Hematopoietic multipotent progenitor cell treated with erythropoietin and hydrocortisone succinate and interleukin-3 and kit ligand, for 6 days (in vitro differentiated cells): ENCODE data around the gene SOCS6.
"Not testable (repeated sequence)": the region's sequence is repeated elsewhere in the genome, so short reads cannot be mapped to it uniquely, and the experiment has no call there.

Experiments used
- DNase-seq: peaks from one replicate; pipeline ENCODE4 v3.0.0-alpha.2; 2015

Gene SOCS6

GRCh38 chr18:70288851-70289328 is at the start of gene SOCS6:
Gene SOCS6, plus strand, starts transcription at chr18:70289045. Its CDS starts 35,624 bp downstream, at chr18:70324669.
- peak; percentile 73 for DNase-seq

GRCh38 chr18:70243131-70243929 is 45.5 kb upstream of the SOCS6 start:
- no peak for DNase-seq

- peak; percentile 43 for DNase-seq
These were observed 42.8 kb upstream of the SOCS6 start for GRCh38 chr18:70246061-70246466.

GRCh38 chr18:70249118-70249517 is 39.7 kb upstream of the SOCS6 start:
- DNase-seq, result no peak

GRCh38 chr18:70249861-70250260 is 39.0 kb upstream of the SOCS6 start:
- not testable (repeated sequence) for DNase-seq

GRCh38 chr18:70250781-70251180 is 38.1 kb upstream of the SOCS6 start:
- DNase-seq, result no peak

- DNase-seq, result no peak
These were observed 32.7 kb upstream of the SOCS6 start for GRCh38 chr18:70256184-70256583.

GRCh38 chr18:70256994-70257393 is 31.9 kb upstream of the SOCS6 start:
- no peak for DNase-seq

- DNase-seq, result no peak
These were observed 30.6 kb upstream of the SOCS6 start for GRCh38 chr18:70258243-70258642.

GRCh38 chr18:70260683-70261082 is 28.2 kb upstream of the SOCS6 start:
- DNase-seq, result no peak

- DNase-seq, result no peak
These were observed 27.6 kb upstream of the SOCS6 start for GRCh38 chr18:70261141-70261788.

GRCh38 chr18:70263336-70263735 is 25.5 kb upstream of the SOCS6 start:
- no peak for DNase-seq

GRCh38 chr18:70271742-70272141 is 17.1 kb upstream of the SOCS6 start:
- DNase-seq, result no peak

- no peak for DNase-seq
These were observed 15.8 kb upstream of the SOCS6 start for GRCh38 chr18:70273021-70273420.

- DNase-seq, result no peak
These were observed 12.2 kb upstream of the SOCS6 start for GRCh38 chr18:70276416-70277191.

- no peak for DNase-seq
These were observed 9.4 kb upstream of the SOCS6 start for GRCh38 chr18:70279470-70279869.

GRCh38 chr18:70280007-70280925 is 8.6 kb upstream of the SOCS6 start:
- DNase-seq, result peak; percentile 88

- peak; percentile 60 for DNase-seq
These were observed 3.7 kb upstream of the SOCS6 start for GRCh38 chr18:70284976-70285620.

- DNase-seq, result no peak
These were observed 1.1 kb upstream of the SOCS6 start for GRCh38 chr18:70287731-70288130.

- peak; percentile 32 for DNase-seq
These were observed 534 bp upstream of the SOCS6 start for GRCh38 chr18:70288171-70288850.
